SW480 (cell line): ENCODE measurements around the gene SEC16A.

Experiments used
- DNase-seq: peaks from one replicate; pipeline ENCODE4 v3.0.0-alpha.2; 2016; ENCODE audit warnings: low spot score

Gene SEC16A

DNA sequence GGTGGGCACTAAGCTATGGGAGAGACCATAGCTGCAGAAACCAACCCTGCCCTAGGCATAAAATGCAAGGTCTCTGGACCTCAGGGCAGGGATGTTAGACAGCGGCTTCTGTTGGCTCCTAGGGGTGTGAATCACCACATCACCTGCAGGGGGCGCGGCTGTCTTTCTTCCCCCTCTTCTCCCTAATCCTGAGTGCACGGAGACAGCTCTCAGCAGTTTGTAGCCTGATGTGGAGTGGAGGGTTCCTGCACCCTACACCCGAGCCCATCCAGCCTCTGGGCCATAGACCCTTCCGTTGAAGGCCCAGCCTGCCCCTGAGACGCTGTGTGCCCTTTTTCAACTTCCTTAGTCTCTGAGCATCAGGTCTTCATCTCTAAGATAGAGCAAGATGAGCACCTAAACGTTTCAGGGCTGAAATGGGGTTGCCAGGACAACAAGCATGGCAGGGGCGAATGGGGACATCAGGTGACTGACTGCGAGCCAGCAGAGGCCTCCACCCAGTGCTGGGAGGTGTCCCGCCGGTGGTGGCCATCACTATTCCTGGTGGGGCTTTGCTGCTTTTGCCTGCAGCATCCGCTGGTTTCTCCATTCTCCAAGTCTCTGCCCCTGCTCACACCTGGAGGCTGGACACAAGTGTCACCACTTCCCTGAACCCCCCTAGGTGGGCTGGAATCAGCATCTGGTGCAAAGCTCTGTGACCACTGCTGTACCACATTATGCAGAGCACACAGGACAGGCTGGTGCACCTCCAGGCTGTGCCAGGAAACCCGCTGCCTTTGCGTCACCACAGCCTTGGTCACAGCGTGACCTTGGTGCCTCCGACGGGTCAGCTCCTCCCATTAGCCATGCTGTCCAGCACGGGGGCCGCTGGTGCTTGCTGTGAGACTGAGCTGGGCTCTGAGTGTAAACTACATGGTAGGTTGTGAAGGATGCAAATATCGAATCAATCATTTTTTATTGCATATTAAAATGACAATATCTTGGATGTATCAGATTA, 2.5 kb upstream of the SEC16A start:
- peak; percentile 68 for DNase-seq

DNA sequence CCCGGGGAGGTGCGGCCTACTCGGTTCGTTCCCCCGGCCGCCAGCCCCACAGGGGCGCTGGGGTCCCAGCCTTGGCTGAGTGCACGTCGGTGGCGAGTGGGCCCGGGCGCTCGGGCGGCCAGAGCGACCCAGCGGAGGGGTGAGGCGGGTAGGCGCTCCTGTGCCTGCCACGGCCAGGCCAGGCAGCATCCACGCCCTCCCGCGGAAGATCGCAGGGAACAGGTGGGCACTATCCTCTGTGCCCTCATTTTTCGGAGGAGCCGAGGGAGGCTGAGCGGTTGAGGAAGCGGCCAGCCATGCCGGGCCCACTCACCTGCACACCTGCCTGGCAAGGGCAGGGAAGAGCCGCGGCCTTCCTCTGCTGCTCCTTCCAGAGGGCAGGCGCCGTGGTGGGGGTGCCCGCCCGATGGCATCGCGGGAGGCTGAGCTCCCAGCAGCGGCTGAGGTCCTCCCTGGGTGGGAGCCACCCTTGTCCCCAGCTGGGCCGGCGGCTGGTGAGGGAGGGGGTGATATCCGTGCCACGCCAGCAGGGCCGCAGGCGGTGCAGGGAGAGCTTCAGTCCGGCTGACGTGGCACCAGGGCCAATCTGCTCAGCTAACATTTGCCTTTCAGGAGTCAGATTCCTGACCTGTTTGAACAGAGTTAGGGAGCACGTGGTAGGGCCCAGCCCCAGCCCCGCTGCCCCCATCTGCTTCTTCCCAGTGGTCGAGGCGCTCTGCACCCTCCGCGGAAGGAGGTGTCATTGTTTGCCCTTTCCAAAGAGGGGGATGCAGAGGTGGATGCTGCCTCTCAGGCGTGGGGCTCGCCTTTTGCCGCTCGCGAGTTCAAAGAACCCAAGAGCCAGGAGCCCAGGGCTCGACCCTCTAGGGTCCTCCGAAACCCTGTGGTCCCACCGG, 1.6 kb upstream of the SEC16A start:
- peak; percentile 20 for DNase-seq

DNA sequence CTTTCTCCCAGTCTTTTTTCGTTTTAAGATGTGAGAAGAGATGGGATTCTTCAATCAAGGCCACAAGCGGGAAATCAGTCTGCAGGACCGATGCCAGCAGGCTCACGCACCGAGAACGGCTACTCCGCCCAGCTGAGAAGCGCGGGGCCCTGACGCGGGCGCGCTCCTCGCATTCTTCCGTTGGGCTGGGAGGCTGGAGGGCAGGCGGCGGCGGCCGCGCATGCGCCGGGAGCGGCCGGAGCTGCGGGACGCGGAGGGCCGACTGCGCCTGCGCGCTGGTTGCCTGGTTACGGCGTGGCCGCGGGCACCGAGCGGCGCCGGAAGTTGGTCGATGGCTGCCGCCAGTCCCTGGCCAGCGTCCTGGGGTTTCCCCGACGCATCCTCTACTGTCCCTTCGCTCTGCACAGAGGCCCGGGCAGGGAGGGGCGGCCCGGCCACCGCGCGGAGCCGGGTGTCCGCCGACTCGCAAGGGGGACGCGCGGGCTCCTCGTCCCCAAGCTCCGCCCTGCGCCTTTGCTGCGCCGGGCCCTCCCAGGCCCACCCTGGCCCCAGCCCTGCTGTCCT, 831 bp upstream of the SEC16A start:
- DNase-seq = peak; percentile 81

DNA sequence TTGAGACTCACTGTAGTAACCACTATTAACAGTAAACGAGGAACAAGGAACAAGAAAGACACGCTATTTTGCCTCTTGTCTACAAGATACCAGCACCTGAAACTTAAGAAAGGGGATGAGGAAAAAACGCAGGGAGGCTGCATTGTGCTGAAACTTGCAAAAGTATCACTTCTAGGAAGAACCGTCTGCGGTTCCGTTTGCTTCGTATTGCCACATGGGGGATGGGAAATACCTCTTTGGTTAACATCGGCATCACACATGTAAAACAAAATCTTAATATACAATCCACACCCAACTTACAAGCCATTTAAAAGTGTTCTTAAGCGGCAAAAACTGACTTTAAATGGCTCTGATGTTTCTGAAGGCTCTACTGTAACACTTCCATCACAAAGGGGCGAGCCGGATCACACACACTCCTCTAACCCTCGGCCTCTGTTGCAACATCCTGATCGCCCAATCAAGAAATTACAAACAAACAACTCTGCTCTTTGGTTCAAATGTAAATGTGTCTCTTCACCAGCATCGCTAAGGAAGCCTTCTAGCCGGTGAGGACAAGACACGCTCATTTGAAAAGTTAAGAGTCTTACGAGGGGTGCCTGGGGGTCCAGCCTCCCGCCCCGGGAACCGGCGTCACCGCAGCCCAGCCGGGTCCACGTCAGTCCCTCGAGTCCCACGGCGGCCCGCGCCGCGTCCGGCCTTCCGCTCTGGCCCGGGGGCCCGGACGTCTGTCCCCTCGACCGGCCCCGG, 621 bp downstream of the SEC16A start:
- DNase-seq = peak; percentile 33

- no peak for DNase-seq
Measured at GRCh38 chr9:136481558-136481957, 1.3 kb downstream of the SEC16A start.

DNA sequence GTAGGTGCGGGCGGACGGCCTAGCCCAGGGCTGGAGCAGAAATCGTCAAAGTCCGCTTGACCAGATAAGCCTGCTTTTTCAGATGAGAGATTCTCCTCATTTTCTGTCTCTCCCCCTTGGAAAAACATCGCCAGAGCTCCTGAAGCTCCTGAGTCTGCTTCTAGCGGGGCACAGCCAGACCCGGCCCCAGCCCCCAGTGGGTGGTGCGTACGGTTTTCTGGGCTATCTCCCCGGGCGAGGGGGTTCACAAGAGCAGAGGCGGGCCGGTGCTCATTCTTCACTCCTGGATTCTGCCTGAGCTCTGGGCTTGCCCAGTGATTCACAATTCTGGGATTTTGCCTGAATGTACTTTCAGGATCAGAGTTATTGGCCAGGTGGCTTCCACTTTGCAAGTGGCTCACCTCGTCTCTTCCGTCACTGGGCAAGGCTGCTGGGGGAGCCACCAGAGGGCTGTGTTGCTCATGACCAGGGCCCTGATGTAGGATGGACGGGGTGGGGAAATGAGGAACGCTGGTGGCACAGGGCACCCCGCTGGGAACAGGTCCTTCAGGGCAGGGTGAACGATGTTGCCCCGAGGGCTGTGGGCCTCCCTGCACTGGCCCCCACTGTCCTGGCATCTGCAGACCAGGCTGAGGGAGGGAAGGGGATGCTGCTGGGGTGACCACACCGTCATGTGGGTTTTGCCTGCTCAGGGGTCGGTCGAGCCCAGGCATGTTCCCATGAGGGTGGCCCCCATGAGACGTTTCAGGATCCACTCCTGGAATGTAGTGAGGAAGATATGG, 6.3 kb downstream of the SEC16A start:
- DNase-seq = no peak

- DNase-seq = no peak
Measured at GRCh38 chr9:136474974-136475865, 7.6 kb downstream of the SEC16A start.

DNA sequence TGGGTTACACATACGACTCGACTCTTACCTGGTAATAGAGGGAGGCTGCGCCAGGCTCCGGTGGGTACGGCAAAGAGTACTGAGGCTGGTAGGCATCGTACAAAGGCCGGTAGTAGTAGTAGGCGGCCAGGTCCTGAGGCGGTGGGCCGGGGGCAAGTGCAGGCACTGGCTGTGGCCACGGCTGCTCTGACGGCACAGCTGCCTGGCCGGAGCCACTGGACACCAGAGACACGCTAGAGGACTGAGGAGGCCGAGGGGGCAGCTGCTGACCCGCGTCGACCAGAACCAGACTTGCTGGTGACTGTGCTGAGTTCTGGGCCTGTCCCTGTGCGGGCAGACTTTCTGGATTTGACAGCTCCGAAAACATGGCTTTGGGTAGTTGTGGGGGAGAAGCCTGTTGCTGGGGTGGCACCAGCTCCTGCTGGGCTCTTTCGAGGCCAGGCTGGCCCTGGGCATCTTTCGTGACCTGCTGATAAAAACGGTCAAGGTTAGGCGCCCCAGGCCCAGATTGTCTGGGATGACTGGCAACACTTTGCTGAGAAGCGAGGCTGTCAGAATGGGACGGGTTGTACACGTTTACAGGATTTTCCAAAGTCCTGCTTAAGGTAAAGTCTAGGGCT, 8.7 kb downstream of the SEC16A start:
- DNase-seq = no peak

- DNase-seq = no peak
Measured at GRCh38 chr9:136473354-136473721, 9.5 kb downstream of the SEC16A start.

DNA sequence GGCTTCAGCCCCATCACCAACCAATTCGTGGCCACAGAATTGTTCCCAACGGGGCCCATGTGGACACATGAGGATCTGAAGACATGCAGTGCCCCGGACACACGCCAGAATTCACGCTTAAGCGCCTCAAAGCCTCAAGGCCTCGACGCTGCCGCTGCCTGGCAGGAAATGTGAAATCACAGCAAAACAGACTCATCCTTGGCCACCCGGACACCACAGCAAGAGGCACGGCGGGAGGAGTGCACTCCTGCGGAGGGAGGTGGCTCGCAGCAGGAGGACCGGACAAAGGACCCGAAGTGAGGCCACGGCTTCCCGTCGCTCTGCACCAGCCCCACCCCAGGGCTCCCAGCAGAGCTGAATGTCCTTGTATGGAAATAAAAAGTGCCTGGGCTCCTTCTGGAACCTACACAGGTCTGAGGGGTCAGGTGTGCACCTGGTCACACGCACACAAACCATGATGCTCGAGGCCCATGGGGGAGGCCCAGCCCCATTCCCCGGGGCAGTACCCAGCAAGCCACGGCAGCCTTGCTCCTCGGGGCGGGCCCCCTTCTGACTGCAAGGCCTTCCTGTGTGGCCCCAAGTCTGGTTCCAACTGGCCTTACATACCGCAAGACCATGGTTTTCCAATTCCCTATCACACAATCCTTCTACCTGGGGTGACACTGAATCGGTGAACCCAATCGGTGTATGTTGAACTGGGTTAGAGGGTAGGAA, 10.0 kb downstream of the SEC16A start:
- no peak for DNase-seq

- DNase-seq = no peak
Measured at GRCh38 chr9:136471802-136472487, 10.9 kb downstream of the SEC16A start.

GRCh38 chr9:136470792-136471469, 11.9 kb downstream of the SEC16A start:
- DNase-seq = no peak

GRCh38 chr9:136470356-136470755, 12.5 kb downstream of the SEC16A start:
- no peak for DNase-seq

DNA sequence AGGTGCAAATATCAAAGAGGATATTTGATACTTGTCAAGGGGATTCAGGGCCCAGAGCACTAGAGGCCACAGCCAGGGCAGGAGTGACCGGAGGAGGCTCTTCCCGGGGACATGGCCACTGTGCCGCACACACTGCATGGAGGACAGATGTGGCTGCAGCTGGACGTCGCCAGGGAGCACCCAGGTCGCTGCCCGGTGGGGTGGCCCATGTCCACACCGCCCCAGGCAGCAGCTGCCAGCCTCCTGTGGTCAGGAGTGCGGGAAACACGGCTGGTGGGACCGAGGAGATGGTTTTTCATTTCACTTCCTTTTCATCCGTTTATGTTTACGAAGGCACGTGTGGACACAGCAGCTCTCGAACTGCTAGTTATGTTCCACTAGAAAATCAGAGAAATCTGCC, 15.1 kb downstream of the SEC16A start:
- no peak for DNase-seq

- no peak for DNase-seq
Measured at GRCh38 chr9:136466155-136466541, 16.7 kb downstream of the SEC16A start.

DNA sequence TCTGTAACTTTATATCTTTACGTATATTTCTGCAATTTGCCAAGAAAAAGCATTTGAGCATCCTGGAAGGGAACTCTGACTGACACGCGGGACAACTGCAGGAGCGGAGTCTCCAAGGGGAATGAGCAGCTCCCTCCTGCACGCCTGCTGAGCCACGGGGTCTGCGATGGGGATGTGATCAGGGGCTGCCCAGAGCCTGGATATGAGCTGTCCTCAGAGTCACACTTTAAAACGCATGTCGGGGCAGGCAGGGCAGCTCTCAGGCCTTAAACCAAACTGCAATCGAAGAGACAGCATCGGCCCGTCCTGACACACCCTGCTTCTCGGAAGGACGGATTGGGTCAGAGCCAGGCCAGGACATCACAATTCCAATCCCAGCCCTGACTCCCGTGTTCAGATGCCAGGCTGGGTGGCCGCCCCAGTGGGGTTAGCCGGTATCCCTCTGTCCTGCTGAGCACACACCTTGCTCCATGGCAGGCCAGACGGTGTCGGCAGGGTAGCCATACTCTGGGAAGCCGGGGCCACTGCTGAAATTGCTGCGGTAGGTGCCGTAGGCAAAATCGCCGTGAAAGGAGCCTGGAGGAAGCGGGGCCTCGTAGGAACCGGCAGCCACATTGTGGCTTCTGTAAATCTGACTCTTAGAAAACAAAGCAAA, 17.2 kb downstream of the SEC16A start:
- DNase-seq = no peak

- no peak for DNase-seq
Measured at GRCh38 chr9:136464241-136464640, 18.6 kb downstream of the SEC16A start.
